Regular cardiac myocyte (primary cell): Measurements from ENCODE around the gene COQ4. TPM values are rescaled to one million over a fixed set of nuclear protein-coding genes. Genes with fewer than 3 reads are reported as not detected.

Experiments
- total RNA-seq: library from RNA; depleted of rRNA; stranded (reverse); fragments of >200 nt; gene quantifications from 2 replicates; pipeline ENCODE4 v1.2.3, GENCODE V29; 2014

Gene COQ4
- total RNA-seq: 18.6 and 24.0 TPM in 2 replicates

DNA sequence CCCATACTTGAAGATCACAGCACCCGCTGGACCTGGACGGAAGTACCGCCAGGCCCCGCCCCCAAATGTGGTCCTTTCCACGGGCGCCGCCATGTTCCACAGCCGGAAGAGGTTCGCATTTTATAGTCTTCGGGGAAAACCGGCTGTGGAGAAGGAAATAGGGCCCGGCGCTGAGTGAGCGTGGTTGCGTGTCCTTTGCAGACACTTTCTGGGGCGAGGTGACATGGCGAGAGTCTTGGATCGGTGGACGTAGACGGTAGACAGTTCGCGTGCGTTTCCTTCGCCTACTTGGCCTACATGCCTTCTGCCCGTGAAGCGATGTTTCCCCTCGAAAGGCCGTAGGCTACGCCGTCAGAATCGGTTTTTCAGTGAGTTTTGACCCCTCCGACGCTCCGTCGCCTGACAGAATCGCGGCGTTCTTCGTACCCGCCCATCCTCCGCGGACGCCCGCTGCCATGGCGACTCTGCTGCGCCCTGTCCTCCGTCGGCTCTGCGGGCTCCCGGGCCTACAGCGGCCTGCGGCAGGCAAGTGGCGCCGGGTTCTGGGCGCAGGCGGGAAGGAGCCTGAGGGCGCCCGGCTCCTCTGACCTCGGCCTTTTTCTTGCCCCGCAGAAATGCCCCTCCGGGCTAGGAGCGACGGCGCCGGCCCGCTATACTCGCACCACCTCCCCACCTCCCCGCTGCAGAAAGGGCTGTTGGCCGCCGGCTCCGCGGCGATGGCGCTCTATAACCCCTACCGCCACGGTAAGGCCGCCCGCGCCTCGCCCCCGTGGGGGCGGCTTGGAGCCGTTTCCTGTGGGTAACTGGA lies at the start of gene COQ4, which contains the start of gene TRUB2:
Gene COQ4 (plus strand): TSS at position 436 of the 808 bp plus-strand sequence. CDS start 20 bp downstream, at position 456.
Gene TRUB2 (minus strand): TSS at position 44 of the 808 bp plus-strand sequence. CDS start 39 bp downstream, at position 5.

DNA sequence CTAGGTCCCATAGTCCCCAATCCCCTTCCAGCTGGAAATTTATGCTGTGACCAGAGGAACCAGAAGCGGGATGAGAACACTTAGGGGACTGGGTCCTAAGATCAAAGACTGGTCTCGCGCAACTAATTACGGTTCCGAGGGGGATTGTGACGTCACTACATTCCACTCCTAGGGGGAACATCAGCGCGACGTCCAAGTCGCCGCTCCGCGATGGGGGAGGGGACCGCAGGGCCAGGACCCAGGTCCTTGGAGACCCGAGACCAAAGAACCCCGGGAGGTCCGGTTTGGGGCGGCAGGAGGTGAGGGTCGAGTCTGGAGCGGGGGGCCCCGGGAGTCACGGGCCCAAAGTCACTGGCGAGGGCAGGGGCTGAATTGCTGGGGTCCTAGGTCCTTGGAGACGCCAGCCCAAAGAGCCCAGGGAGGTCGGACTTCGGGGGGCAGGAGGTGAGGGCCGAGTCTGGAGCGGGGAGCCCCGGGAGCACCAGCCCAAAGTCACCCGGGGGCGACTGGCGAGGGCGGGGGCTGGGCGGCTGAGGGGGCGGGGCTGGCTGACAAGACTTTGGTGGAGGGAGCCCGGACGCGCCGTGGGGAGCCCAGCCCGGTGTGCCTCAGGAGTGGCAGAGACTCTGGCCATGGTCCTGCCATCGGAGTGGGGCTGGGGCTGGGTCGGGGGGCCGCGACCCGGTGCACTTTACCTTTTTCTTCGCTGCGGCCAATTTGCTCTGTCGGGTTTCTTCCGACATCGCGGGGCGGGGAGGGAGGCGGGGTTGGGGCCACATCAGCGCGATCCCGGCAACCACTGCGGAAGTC lies 47.2 kb upstream of the COQ4 start, which contains the start of gene GOLGA2:
Gene GOLGA2 (minus strand): TSS at position 810 of the 810 bp plus-strand sequence. CDS start 31 bp downstream, at position 779.

GRCh38 chr9:128276008-128276573 lies 46.5 kb upstream of the COQ4 start, which contains the start of gene SWI5:
Gene SWI5, plus strand, starts transcription at chr9:128276276.

DNA sequence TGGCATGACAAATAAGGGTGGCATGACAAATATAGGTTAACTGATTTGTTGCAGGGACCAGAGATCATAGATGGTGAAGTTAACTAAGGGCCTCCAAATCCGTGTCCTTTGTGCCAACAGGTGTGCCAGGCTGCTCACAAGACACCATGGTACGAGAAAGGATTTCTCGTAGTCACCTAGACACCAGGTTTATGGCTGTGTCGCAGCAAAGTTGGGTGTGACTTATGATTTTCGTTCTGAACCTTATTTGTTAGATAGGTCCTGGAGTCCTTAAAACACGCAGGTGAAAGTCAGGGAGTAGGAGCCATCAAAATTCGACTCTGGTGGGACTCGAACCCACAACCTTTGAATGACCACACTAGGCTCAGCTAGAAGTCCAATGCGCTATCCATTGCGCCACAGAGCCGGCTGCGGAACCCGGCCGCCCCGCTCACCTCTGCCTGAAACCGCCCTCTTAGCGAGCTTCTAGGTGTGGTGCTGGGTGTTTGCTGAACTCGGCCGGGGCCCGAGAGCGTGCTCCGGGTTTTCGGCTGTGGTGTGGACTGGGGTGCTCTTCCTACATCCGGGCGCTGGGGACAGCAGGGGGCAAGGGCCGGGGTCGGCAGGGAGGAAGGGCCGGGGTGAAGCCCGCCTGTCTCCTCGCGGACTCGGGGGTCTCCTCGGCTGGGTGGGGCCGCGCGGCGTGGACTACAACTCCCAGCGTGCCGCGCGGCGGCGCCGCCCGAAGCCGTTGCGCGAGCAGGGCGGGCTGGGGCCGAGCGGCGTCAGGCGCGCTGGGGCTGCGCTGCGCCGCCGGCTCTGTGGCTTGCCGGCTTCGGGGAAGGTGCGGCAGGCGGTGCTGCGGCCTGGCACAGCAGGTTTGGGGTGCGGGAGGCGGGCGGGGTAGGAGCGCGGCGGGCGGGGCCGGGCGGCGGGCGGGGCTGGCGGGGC lies 17.4 kb downstream of the COQ4 start, which contains the start of gene SLC27A4:
Gene SLC27A4 (plus strand): TSS at position 767 of the 930 bp plus-strand sequence. CDS start 2,606 bp downstream, outside the sequence.

GRCh38 chr9:128370752-128371629 lies 48.4 kb downstream of the COQ4 start, which contains the start of gene URM1:
Gene URM1, plus strand, starts transcription at chr9:128371374. Its CDS starts 7 bp downstream, at chr9:128371381.

Other genes starting within 250 kb of the COQ4 start
- 52.4 and 86.8 TPM in 2 replicates for gene PTGES2, start 195.1 kb upstream of the COQ4 start, total RNA-seq
- not detected in 2 replicates for gene LCN2, start 173.4 kb upstream of the COQ4 start, total RNA-seq
- 15.1 and 32.1 TPM in 2 replicates for gene BBLN, start 162.6 kb upstream of the COQ4 start, total RNA-seq
- gene CIZ1, start 131.3 kb upstream of the COQ4 start, total RNA-seq: 12.7 and 17.6 TPM in 2 replicates
- 0.38 and 3.1 TPM in 2 replicates for gene DNM1, start 119.5 kb upstream of the COQ4 start, total RNA-seq
- gene GOLGA2, start 46.8 kb upstream of the COQ4 start, total RNA-seq: 118 and 135 TPM in 2 replicates
- 20.9 and 41.6 TPM in 2 replicates for gene SWI5, start 46.6 kb upstream of the COQ4 start, total RNA-seq
- 9.9 and 15.7 TPM in 2 replicates for gene TRUB2, start 392 bp upstream of the COQ4 start, total RNA-seq
- 10.7 and 25.1 TPM in 2 replicates for gene SLC27A4, start 17.7 kb downstream of the COQ4 start, total RNA-seq
- 21.4 and 32.4 TPM in 2 replicates for gene URM1, start 48.5 kb downstream of the COQ4 start, total RNA-seq
- gene CERCAM, start 98.0 kb downstream of the COQ4 start, total RNA-seq: 61.5 and 181 TPM in 2 replicates
- gene ODF2, start 133.2 kb downstream of the COQ4 start, total RNA-seq: 30.7 and 73.8 TPM in 2 replicates
- 22.3 and 44.5 TPM in 2 replicates for gene GLE1, start 181.9 kb downstream of the COQ4 start, total RNA-seq
- 225 and 309 TPM in 2 replicates for gene SPTAN1, start 229.7 kb downstream of the COQ4 start, total RNA-seq